Activated T-helper 17 cell treated with anti-CD3 and anti-CD28 coated beads, Interleukin-2, amount 50 U/mL, for 72 hours (primary cell): ENCODE data around the gene ITIH4. TPM values are rescaled to one million over a fixed set of nuclear protein-coding genes. Genes with fewer than 3 reads are reported as not detected.

Source experiments
- ATAC-seq: fragments of 150-1000 bp; cut with Tn5 transposase; replicated peaks from 2 replicates; pipeline ENCODE4 v1.10.0; 2021; ENCODE audit warnings: mild to moderate bottlenecking, moderate library complexity
- H3K27ac Mint-ChIP-seq: one replicate; pipeline ENCODE4 v1.8.0; 2022; ENCODE audit warnings: mixed read lengths
- H3K27me3 Mint-ChIP-seq: one replicate; pipeline ENCODE4 v1.8.0; 2022; ENCODE audit warnings: mixed read lengths
- H3K36me3 Mint-ChIP-seq: one replicate; pipeline ENCODE4 v1.8.0; 2022; ENCODE audit warnings: low read depth, mild to moderate bottlenecking, mixed read lengths
- H3K4me1 Mint-ChIP-seq: one replicate; pipeline ENCODE4 v1.8.0; 2022; ENCODE audit warnings: mixed read lengths
- H3K4me3 Mint-ChIP-seq: one replicate; pipeline ENCODE4 v1.8.0; 2022; ENCODE audit warnings: mild to moderate bottlenecking, mixed read lengths
- H3K9me3 Mint-ChIP-seq: one replicate; pipeline ENCODE4 v1.8.0; 2022; ENCODE audit warnings: mixed read lengths
- total RNA-seq, 2 donors: library from RNA; stranded (reverse); gene quantifications; one replicate each; pipeline ENCODE4 v1.2.3, GENCODE V29; 2022

Gene ITIH4
- total RNA-seq, 2 donors from 2014 or later, result 5.5 to 12.8 TPM

DNA sequence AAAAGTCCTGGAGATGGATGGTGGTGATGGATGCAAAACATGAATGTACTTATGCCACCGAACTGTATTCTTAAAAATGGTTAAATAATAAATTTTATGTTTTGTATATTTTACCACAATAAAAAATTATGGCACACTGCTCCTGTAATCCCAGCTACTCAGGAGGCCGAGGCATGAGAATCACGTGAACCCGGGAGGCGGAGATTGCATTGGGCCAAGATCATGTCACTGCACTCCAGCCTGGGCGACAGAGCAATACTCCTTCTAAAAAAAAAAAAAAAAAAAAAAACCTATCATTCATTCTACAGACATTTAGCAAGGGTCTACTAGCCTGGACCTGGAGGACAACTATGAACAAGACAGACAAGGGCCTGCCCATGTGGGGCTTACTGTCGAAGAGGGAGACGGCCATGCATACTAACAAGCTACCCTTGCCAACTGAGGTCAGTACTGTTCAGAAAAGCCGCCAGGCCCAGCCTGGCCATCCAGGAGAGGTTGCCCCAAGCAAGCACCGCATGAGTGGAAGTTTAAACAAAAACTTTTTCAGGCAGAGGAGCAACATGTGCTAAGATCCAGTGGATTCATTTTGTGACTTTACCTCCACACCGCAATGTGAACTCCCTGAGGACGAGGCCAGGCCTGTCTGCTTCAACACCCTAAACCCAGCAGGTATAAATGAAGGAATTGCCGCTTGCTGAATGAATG lies 57.0 kb downstream of the ITIH4 start:
- peaks cover 8% of the 10 kb centered on the region for H3K27me3 Mint-ChIP-seq
- no peak overlapping the region for H3K27ac Mint-ChIP-seq
- no peaks in the 10 kb centered on the region for H3K9me3 Mint-ChIP-seq
- H3K4me1 Mint-ChIP-seq, result peaks cover 15% of the 10 kb centered on the region
- no peak overlapping the region for H3K4me3 Mint-ChIP-seq
- no peak for ATAC-seq
- H3K36me3 Mint-ChIP-seq, result no peaks in the 10 kb centered on the region

DNA sequence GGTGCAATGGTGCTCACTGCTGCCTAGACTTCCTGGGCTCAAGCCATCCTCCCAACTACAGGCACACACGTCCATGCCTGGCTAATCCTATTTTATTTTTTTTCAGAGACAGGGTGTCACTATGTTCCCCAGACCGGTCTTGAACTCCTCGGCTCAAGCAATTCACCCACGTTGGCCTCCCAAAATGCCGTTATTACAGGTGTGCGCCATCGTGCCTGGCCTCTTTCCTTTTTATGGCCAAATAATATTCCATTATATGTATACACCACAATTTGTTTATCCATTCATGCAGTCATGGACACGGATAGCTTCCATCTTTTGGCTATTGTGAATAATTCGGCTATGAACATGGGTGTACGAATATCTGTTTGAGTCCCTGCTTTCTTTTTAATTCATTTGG lies 58.8 kb downstream of the ITIH4 start:
- H3K4me3 Mint-ChIP-seq, result peak overlapping the region; percentile 86
- peak overlapping the region; percentile 72 for H3K27ac Mint-ChIP-seq
- no peak for ATAC-seq
- peaks cover 6% of the 10 kb centered on the region for H3K27me3 Mint-ChIP-seq
- H3K9me3 Mint-ChIP-seq, result no peaks in the 10 kb centered on the region
- peaks cover 15% of the 10 kb centered on the region for H3K4me1 Mint-ChIP-seq
- H3K36me3 Mint-ChIP-seq, result no peaks in the 10 kb centered on the region

DNA sequence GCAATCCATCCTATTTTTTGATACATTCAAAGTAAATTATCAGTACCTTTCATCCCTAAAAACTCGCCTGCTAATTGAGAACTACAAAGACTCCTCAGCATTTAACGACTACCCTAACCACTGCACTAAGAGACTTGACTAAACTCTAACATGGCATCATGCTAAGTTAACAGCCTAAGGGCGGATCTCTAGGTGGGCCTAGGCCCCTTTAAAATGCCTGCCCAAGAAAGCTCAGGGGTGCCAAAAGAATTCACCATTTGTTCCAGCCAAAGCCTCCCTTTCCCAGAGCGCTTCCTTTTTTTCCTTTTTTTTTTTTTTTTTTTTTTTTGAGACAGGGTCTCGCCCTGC lies 59.2 kb downstream of the ITIH4 start:
- H3K4me3 Mint-ChIP-seq, result peak overlapping the region; percentile 86
- peak overlapping the region; percentile 72 for H3K27ac Mint-ChIP-seq
- H3K27me3 Mint-ChIP-seq, result peaks cover 6% of the 10 kb centered on the region
- no peaks in the 10 kb centered on the region for H3K36me3 Mint-ChIP-seq
- H3K9me3 Mint-ChIP-seq, result no peaks in the 10 kb centered on the region
- peak; percentile 13 for ATAC-seq
- peaks cover 15% of the 10 kb centered on the region for H3K4me1 Mint-ChIP-seq

GRCh38 chr3:52770496-52771333 lies 59.8 kb downstream of the ITIH4 start, which contains the start of gene NEK4:
Gene NEK4 (minus strand): TSS chr3:52770940. CDS start chr3:52770746, 194 bp downstream.
- peaks cover 6% of the 10 kb centered on the region for H3K27me3 Mint-ChIP-seq

GRCh38 chr3:52769786-52770455 lies 60.6 kb downstream of the ITIH4 start:
- Mint-ChIP-seq H3K36me3 (peaks cover 10% of the 10 kb centered on the region), H3K4me3 (peak overlapping the region; percentile 86), H3K9me3 (no peaks in the 10 kb centered on the region), H3K27ac (peak overlapping the region; percentile 41), H3K27me3 (peaks cover 6% of the 10 kb centered on the region), H3K4me1 (peaks cover 15% of the 10 kb centered on the region)
- no peak for ATAC-seq

More at GRCh38 chr3:52770496-52771333, 59.8 kb downstream of the ITIH4 start, which contains the start of gene NEK4:
- H3K27ac Mint-ChIP-seq, result peak within 1 kb of the TSS; percentile 72
- H3K9me3 Mint-ChIP-seq, result no peaks in the 10 kb centered on the region
- peaks cover 15% of the 10 kb centered on the region for H3K4me1 Mint-ChIP-seq
- H3K36me3 Mint-ChIP-seq, result peaks cover 5% of the 10 kb centered on the region
- peak; percentile 95 for ATAC-seq
- peak within 1 kb of the TSS; percentile 86 for H3K4me3 Mint-ChIP-seq

GRCh38 chr3:52763466-52763865 lies 67.0 kb downstream of the ITIH4 start:
- no peaks in the 10 kb centered on the region for H3K4me1 Mint-ChIP-seq
- H3K36me3 Mint-ChIP-seq, result peaks cover 30% of the 10 kb centered on the region

More at GRCh38 chr3:52763466-52763865, 67.0 kb downstream of the ITIH4 start:
- Mint-ChIP-seq H3K27me3 (no peaks in the 10 kb centered on the region), H3K4me3 (no peak overlapping the region), H3K9me3 (no peaks in the 10 kb centered on the region), H3K27ac (no peak overlapping the region)
- no peak for ATAC-seq

Other genes with a start within 250 kb of the ITIH4 start
- gene PBRM1, start 144.8 kb downstream of the ITIH4 start, total RNA-seq, result 10 to 100 TPM; 88.4 to 88.6 TPM
- gene GNL3, start 144.6 kb downstream of the ITIH4 start, total RNA-seq, result 100 to 1,000 TPM; 165 to 189 TPM
- 10 to 100 TPM; 34.6 to 37.3 TPM for gene GLT8D1, start 124.9 kb downstream of the ITIH4 start, total RNA-seq
- 100 to 1,000 TPM in 1 of 2 donors, 10 to 100 TPM in 1; 66.2 to 106 TPM for gene SPCS1, start 124.6 kb downstream of the ITIH4 start, total RNA-seq
- gene NEK4, start 59.7 kb downstream of the ITIH4 start, total RNA-seq, result 10 to 100 TPM in 1 of 2 donors, 1 to 10 TPM in 1; 3.1 to 17.7 TPM
- not detected for gene ITIH1, start 53.1 kb downstream of the ITIH4 start, total RNA-seq
- not detected for gene ITIH3, start 35.9 kb downstream of the ITIH4 start, total RNA-seq
- 1 to 10 TPM in 1 of 2 donors, not detected in 1; 2.8 TPM for gene MUSTN1, start 4.3 kb upstream of the ITIH4 start, total RNA-seq
- 10 to 100 TPM; 13.6 to 39.0 TPM for gene STIMATE, start 66.9 kb upstream of the ITIH4 start, total RNA-seq
- 10 to 100 TPM; 26.1 to 29.9 TPM for gene SFMBT1, start 215.4 kb upstream of the ITIH4 start, total RNA-seq